ENCODE results near the gene RPGR. TPM values are rescaled to one million over a fixed set of nuclear protein-coding genes. Genes with fewer than 3 reads are reported as not detected.
A peak's percentile ranks its signal among the peaks of the same experiment; 100 is the strongest.

RPGR gene
- total RNA-seq, 1 donor = 8.0 TPM

GRCh38 chrX:38327775-38328081 is 419 bp upstream of the RPGR start:
- H3K27ac ChIP-seq (ENCODE audit: low read depth, low read length) = no peak overlapping the region
- peak overlapping the region; percentile 59 for H3K4me2 ChIP-seq (ENCODE audit: insufficient read depth, low read length)
- H3K79me2 ChIP-seq (ENCODE audit: insufficient read depth, low read length) = peaks cover 5% of the 10 kb centered on the region

GRCh38 chrX:38326086-38326485 is 1.2 kb downstream of the RPGR start:
- Histone ChIP-seq H3K4me3 (ENCODE audit: insufficient read depth, low read length) (peak overlapping the region; percentile 83), H4K20me1 (ENCODE audit: insufficient read depth, low read length) (no peaks in the 10 kb centered on the region), H3K36me3 (ENCODE audit: insufficient read depth, low read length) (no peaks in the 10 kb centered on the region), H3K27me3 (ENCODE audit: insufficient read depth, low read length) (no peaks in the 10 kb centered on the region), H3K79me2 (ENCODE audit: insufficient read depth, low read length) (peaks cover 5% of the 10 kb centered on the region), H2AFZ (ENCODE audit: low read length) (peak overlapping the region; percentile 7), H3K4me1 (ENCODE audit: insufficient read depth, low read length) (no peaks in the 10 kb centered on the region), H3K4me2 (ENCODE audit: insufficient read depth, low read length) (peak overlapping the region; percentile 82), H3K27ac (ENCODE audit: low read depth, low read length) (peak overlapping the region; percentile 83), H3K9me3 (ENCODE audit: low read depth, low read length) (no peaks in the 10 kb centered on the region)
- TF ChIP-seq CTCF (IDR thresholded peaks at IDR 0.05; ENCODE audit: extremely low read depth, low read depth, low read length) = no peak
- DNase-seq (ENCODE audit: insufficient read length, low spot score, missing footprints) = no peak

More at GRCh38 chrX:38327775-38328081, 419 bp upstream of the RPGR start:
- DNase-seq (ENCODE audit: insufficient read length, low spot score, missing footprints) = no peak
- no peak for TF ChIP-seq CTCF (IDR thresholded peaks at IDR 0.05; ENCODE audit: extremely low read depth, low read depth, low read length)
- Histone ChIP-seq H3K36me3 (ENCODE audit: insufficient read depth, low read length) (no peaks in the 10 kb centered on the region), H3K4me1 (ENCODE audit: insufficient read depth, low read length) (no peaks in the 10 kb centered on the region), H3K4me3 (ENCODE audit: insufficient read depth, low read length) (peak overlapping the region; percentile 83), H3K27me3 (ENCODE audit: insufficient read depth, low read length) (no peaks in the 10 kb centered on the region), H4K20me1 (ENCODE audit: insufficient read depth, low read length) (no peaks in the 10 kb centered on the region), H3K9me3 (ENCODE audit: low read depth, low read length) (no peaks in the 10 kb centered on the region), H2AFZ (ENCODE audit: low read length) (peak overlapping the region; percentile 87)

- H3K4me3 ChIP-seq (ENCODE audit: insufficient read depth, low read length) = no peak overlapping the region
- H4K20me1 ChIP-seq (ENCODE audit: insufficient read depth, low read length) = no peaks in the 10 kb centered on the region
- no peaks in the 10 kb centered on the region for H3K27me3 ChIP-seq (ENCODE audit: insufficient read depth, low read length)
- H3K27ac ChIP-seq (ENCODE audit: low read depth, low read length) = no peak overlapping the region
- H3K36me3 ChIP-seq (ENCODE audit: insufficient read depth, low read length) = no peaks in the 10 kb centered on the region
- no peaks in the 10 kb centered on the region for H3K4me1 ChIP-seq (ENCODE audit: insufficient read depth, low read length)
- H2AFZ ChIP-seq (ENCODE audit: low read length) = no peak overlapping the region
- no peak for TF ChIP-seq CTCF (IDR thresholded peaks at IDR 0.05; ENCODE audit: extremely low read depth, low read depth, low read length)
- DNase-seq (ENCODE audit: insufficient read length, low spot score, missing footprints) = no peak
- H3K79me2 ChIP-seq (ENCODE audit: insufficient read depth, low read length) = peaks cover 5% of the 10 kb centered on the region
- no peak overlapping the region for H3K4me2 ChIP-seq (ENCODE audit: insufficient read depth, low read length)
- H3K9me3 ChIP-seq (ENCODE audit: low read depth, low read length) = no peaks in the 10 kb centered on the region
Measured at GRCh38 chrX:38320819-38321218, 6.5 kb downstream of the RPGR start.

GRCh38 chrX:38318606-38319005 is 8.7 kb downstream of the RPGR start:
- H3K4me1 ChIP-seq (ENCODE audit: insufficient read depth, low read length) = peaks cover under 1% of the 10 kb centered on the region

More at GRCh38 chrX:38318606-38319005, 8.7 kb downstream of the RPGR start:
- TF ChIP-seq CTCF (IDR thresholded peaks at IDR 0.05; ENCODE audit: extremely low read depth, low read depth, low read length) = no peak
- no peaks in the 10 kb centered on the region for H3K27me3 ChIP-seq (ENCODE audit: insufficient read depth, low read length)
- no peaks in the 10 kb centered on the region for H3K79me2 ChIP-seq (ENCODE audit: insufficient read depth, low read length)
- no peaks in the 10 kb centered on the region for H4K20me1 ChIP-seq (ENCODE audit: insufficient read depth, low read length)
- H3K9me3 ChIP-seq (ENCODE audit: low read depth, low read length) = no peaks in the 10 kb centered on the region
- H3K27ac ChIP-seq (ENCODE audit: low read depth, low read length) = no peak overlapping the region
- H2AFZ ChIP-seq (ENCODE audit: low read length) = no peak overlapping the region
- DNase-seq (ENCODE audit: insufficient read length, low spot score, missing footprints) = no peak
- no peak overlapping the region for H3K4me3 ChIP-seq (ENCODE audit: insufficient read depth, low read length)
- peak overlapping the region; percentile 12 for H3K4me2 ChIP-seq (ENCODE audit: insufficient read depth, low read length)
- no peaks in the 10 kb centered on the region for H3K36me3 ChIP-seq (ENCODE audit: insufficient read depth, low read length)

Measured in osteoblast (primary cell).